ENCODE measurements around the gene SRP54. TPM values are rescaled to one million over a fixed set of nuclear protein-coding genes. Genes with fewer than 3 reads are reported as not detected.

The SRP54 gene
- total and polyA plus RNA-seq, 2 of the 8 experiments (the other 6 are each of a cell fraction or from before 2014, with no cell fraction given) = 19.7 to 60.0 TPM

DNA sequence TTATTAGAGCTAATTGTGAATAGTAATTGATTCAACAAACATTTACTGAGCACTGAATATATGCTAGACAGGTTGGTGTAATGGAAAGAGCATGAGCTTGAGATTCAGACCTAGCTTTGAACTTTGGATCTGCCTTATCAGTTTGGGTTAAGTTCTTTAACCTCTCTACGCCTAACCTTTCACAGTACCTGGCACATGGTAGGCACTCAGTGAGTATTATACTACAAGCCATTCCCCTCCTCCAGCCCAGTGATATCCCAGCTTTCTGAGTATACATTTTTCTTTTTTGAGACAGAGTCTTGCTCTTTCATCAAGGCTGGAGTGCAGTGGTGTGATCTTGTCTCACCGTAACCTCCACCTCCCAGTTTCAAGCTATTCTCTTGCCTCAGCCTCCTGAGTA is 95.3 kb downstream of the SRP54 start (continued):
- TF ChIP-seq CTBP2 (IDR thresholded peaks at IDR 0.05; ENCODE audit: borderline replicate concordance, insufficient read depth, insufficient read length, low read length) (no peak), NANOG (IDR thresholded peaks at IDR 0.05; ENCODE audit: insufficient read depth, low read depth, low read length, poor library complexity, severe bottlenecking) (no peak)

Other genes with a start within 250 kb of the SRP54 start
- 20.9 and 23.1 TPM in 2 replicates for gene BAZ1A, start 107.6 kb upstream of the SRP54 start, total RNA-seq (2021; fragmentation: NEBNext Ultra II Directional; extraction: Animal tissue kit (Norgen Biotek cat#: 25700))
- 4.1 and 8.0 TPM in 2 replicates for gene BAZ1A, start 107.6 kb upstream of the SRP54 start, polyA plus RNA-seq (2011; rRNA removed)
- gene FAM177A1, start 63.3 kb downstream of the SRP54 start, total RNA-seq (2021; fragmentation: NEBNext Ultra II Directional; extraction: Animal tissue kit (Norgen Biotek cat#: 25700)) = 32.0 and 34.0 TPM in 2 replicates
- gene FAM177A1, start 63.3 kb downstream of the SRP54 start, polyA plus RNA-seq (2011; rRNA removed) = 11.2 and 11.3 TPM in 2 replicates
- gene PPP2R3C, start 139.0 kb downstream of the SRP54 start, total RNA-seq (2021; fragmentation: NEBNext Ultra II Directional; extraction: Animal tissue kit (Norgen Biotek cat#: 25700)) = 24.6 and 26.7 TPM in 2 replicates
- gene PPP2R3C, start 139.0 kb downstream of the SRP54 start, polyA plus RNA-seq (2011; rRNA removed) = 4.2 and 7.1 TPM in 2 replicates
- gene PRORP, start 139.6 kb downstream of the SRP54 start, total RNA-seq (2021; fragmentation: NEBNext Ultra II Directional; extraction: Animal tissue kit (Norgen Biotek cat#: 25700)) = 43.9 and 44.8 TPM in 2 replicates
- 20.5 and 30.0 TPM in 2 replicates for gene PRORP, start 139.6 kb downstream of the SRP54 start, polyA plus RNA-seq (2011; rRNA removed)

All from H1 (cell line).